Measurements from ENCODE around the gene GNPAT.

DNA sequence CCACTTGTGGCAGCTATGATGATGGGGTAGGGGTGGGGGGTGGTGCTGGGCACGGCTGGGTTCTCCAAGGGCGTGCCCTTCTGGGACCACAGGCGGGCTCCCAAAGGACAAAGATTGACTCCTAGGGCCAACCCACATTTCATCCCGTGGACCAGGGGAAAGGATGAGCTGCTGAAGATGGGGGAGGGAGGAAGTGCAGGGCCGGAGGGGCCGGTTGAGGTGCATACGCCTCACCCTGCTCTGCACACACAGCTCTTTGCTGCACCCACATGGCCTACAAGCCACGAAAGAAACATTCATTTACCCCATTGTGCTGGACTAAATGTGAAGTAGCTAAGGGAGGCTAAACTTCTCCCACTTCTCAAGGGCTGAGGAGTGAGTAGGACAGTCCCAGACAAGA, 34.2 kb upstream of the GNPAT start:
- TF ChIP-seq, protein P1, sequence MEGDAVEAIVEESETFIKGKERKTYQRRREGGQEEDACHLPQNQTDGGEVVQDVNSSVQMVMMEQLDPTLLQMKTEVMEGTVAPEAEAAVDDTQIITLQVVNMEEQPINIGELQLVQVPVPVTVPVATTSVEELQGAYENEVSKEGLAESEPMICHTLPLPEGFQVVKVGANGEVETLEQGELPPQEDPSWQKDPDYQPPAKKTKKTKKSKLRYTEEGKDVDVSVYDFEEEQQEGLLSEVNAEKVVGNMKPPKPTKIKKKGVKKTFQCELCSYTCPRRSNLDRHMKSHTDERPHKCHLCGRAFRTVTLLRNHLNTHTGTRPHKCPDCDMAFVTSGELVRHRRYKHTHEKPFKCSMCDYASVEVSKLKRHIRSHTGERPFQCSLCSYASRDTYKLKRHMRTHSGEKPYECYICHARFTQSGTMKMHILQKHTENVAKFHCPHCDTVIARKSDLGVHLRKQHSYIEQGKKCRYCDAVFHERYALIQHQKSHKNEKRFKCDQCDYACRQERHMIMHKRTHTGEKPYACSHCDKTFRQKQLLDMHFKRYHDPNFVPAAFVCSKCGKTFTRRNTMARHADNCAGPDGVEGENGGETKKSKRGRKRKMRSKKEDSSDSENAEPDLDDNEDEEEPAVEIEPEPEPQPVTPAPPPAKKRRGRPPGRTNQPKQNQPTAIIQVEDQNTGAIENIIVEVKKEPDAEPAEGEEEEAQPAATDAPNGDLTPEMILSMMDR (conservative IDR thresholded peaks at IDR 0.05; ENCODE audit: low read depth, low read length), result no peak; the same call in 1 of the 2 replicates
- TF ChIP-seq EZH2 (IDR thresholded peaks at IDR 0.05; ENCODE audit: borderline replicate concordance, low read depth, low read length, poor library complexity, severe bottlenecking), result no peak
